Measurements from ENCODE around the gene HRG. TPM values are rescaled to one million over a fixed set of nuclear protein-coding genes. Genes with fewer than 3 reads are reported as not detected.

HRG gene
- total RNA-seq, 2 experiments from 2014 or later, result not detected

DNA sequence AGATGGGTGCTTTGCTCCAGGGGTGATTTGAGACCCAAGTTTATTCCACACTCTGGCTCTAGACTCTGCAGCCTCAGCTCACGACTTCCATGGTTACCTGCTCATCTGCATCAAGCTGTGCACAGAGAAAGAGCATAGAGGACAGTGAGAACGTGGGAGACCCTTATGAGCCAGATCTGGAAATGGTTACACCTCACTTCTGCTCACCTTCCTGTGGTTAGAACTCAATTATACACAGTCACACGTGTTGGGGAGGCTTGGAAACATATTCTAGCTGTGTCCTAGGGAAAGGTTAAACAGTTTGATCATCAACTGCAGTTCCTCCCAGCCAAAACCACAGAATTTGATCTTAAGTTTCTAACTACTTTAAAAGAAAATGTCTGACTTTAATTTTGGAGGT, 23.8 kb upstream of the HRG start:
- no peak for TF ChIP-seq CTCF (IDR thresholded peaks at IDR 0.05)
- Mint-ChIP-seq H3K36me3 (ENCODE audit: low read depth) (no peaks in the 10 kb centered on the region), H3K27me3 (peaks cover 16% of the 10 kb centered on the region), H3K4me3 (no peak overlapping the region), H3K9me3 (no peaks in the 10 kb centered on the region), H3K4me1 (ENCODE audit: low read depth) (peaks cover 27% of the 10 kb centered on the region), H3K27ac (no peak overlapping the region)
- peak; percentile 33 for DNase-seq
- POLR2A ChIA-PET, result interaction anchor here (1.3 to 1.7 kb wide), 2 partner anchors 72 to 141 kb away, joined by 3 to 5 read pairs; partner anchors contain the start of genes DNAJB11 and EIF4A2
- intact Hi-C loops (cut with micrococcal nuclease), result no loop called here
- peak; percentile 61 for ATAC-seq
- CTCF ChIA-PET, result interaction anchor here (1.5 to 4.7 kb wide), 2 partner anchors 26 to 180 kb away, joined by 4 to 50 read pairs; no protein-coding TSS in a partner anchor

DNA sequence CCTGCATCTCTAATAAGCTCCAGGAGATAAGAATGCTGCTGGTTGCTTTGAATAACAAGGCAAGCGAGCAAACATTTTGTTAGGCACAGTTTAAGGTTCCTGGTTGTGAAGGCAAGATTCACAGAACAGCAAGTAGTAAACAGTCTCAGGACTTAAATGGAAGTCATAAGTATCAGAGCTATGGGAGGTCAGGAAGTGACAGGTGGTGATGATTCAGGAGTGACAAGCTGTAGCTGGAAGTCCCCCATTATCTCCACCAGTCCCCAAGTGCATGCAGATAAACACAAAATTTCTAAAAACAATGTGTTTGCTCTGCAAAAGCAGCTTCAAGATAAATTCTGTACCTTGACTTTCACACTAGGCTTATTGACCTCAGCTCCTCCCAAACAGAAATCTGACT, 22.3 kb upstream of the HRG start:
- Mint-ChIP-seq H3K4me3 (no peak overlapping the region), H3K27me3 (peaks cover 13% of the 10 kb centered on the region), H3K4me1 (ENCODE audit: low read depth) (peaks cover 27% of the 10 kb centered on the region), H3K36me3 (ENCODE audit: low read depth) (no peaks in the 10 kb centered on the region), H3K9me3 (no peaks in the 10 kb centered on the region), H3K27ac (peak overlapping the region; percentile 3)
- ATAC-seq, result peak; percentile 94
- POLR2A ChIA-PET, result interaction anchor here (1.9 kb wide), 1 partner anchor 140 kb away, joined by 12 read pairs; the partner anchor contains the start of gene EIF4A2
- DNase-seq, result peak; percentile 52
- no peak for TF ChIP-seq CTCF (IDR thresholded peaks at IDR 0.05)
- CTCF ChIA-PET, result interaction anchor here (1.0 to 4.7 kb wide), 2 partner anchors 28 to 103 kb away, joined by 3 to 50 read pairs; no protein-coding TSS in a partner anchor
- intact Hi-C loops (cut with micrococcal nuclease), result no loop called here

DNA sequence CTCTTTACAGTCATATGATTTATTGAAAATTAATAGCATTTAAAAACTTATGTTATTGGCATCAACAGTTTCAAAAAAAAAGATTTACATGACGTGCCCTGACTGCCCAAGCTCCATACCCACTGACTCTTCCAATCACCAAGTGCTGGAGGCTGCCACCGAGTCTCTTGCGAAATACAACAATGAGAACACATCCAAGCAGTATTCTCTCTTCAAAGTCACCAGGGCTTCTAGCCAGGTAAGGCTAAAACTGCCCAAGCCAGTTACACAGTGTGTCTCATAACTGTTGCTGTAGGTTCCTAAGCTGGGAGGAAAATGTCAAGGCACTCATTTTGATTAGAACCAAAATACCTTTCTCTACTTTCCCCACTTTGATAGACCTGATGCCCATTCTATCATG, 21.1 kb upstream of the HRG start:
- POLR2A ChIA-PET, result interaction anchor here (1.9 kb wide), 1 partner anchor 139 kb away, joined by 12 read pairs; the partner anchor contains the start of gene EIF4A2
- Mint-ChIP-seq H3K4me1 (ENCODE audit: low read depth) (peaks cover 27% of the 10 kb centered on the region), H3K27ac (no peak overlapping the region), H3K9me3 (no peaks in the 10 kb centered on the region), H3K4me3 (no peak overlapping the region), H3K36me3 (ENCODE audit: low read depth) (no peaks in the 10 kb centered on the region), H3K27me3 (peaks cover 11% of the 10 kb centered on the region)
- intact Hi-C loops (cut with micrococcal nuclease), result no loop called here
- no peak for TF ChIP-seq CTCF (IDR thresholded peaks at IDR 0.05)
- DNase-seq, result no peak
- ATAC-seq, result no peak
- CTCF ChIA-PET, result interaction anchor here (0.6 to 4.7 kb wide), 2 partner anchors 29 to 120 kb away, joined by 3 to 50 read pairs; no protein-coding TSS in a partner anchor

DNA sequence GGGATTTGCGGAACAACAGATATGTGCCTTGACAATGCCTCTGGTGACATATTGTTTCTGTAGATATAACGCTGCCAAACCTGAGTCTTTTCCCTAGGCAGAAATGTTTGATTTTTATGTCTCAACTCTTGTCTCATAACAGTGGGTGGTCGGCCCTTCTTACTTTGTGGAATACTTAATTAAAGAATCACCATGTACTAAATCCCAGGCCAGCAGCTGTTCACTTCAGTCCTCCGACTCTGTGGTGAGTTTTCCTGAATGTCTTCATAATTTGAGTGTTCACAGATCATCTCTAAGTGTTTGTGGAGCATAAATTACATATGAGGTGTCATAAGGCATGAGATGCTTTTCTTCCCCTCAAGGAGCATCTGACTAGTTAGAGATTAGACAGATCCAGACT, 19.7 kb upstream of the HRG start:
- Mint-ChIP-seq H3K27me3 (peaks cover 6% of the 10 kb centered on the region), H3K4me3 (no peak overlapping the region), H3K27ac (no peak overlapping the region), H3K36me3 (ENCODE audit: low read depth) (no peaks in the 10 kb centered on the region), H3K9me3 (no peaks in the 10 kb centered on the region), H3K4me1 (ENCODE audit: low read depth) (peaks cover 24% of the 10 kb centered on the region)
- intact Hi-C loops (cut with micrococcal nuclease), result no loop called here
- ChIA-PET CTCF (no interaction called here), POLR2A (no interaction called here)
- ATAC-seq (no peak), DNase-seq (no peak)
- no peak for TF ChIP-seq CTCF (IDR thresholded peaks at IDR 0.05)

GRCh38 chr3:186646841-186647240, 19.0 kb upstream of the HRG start:
- POLR2A ChIA-PET, result no interaction called here
- no peak overlapping the region for H3K4me3 Mint-ChIP-seq
- peaks cover 21% of the 10 kb centered on the region for H3K4me1 Mint-ChIP-seq (ENCODE audit: low read depth)
- peaks cover 5% of the 10 kb centered on the region for H3K27me3 Mint-ChIP-seq
- intact Hi-C loops (cut with micrococcal nuclease), result no loop called here
- no peak for ATAC-seq
- no peaks in the 10 kb centered on the region for H3K9me3 Mint-ChIP-seq
- no peak for DNase-seq
- H3K27ac Mint-ChIP-seq, result no peak overlapping the region
- no peaks in the 10 kb centered on the region for H3K36me3 Mint-ChIP-seq (ENCODE audit: low read depth)
- CTCF ChIA-PET, result no interaction called here
- no peak for TF ChIP-seq CTCF (IDR thresholded peaks at IDR 0.05)
